GM18909 (cell line): Measurements from ENCODE around the gene ARHGAP24.

Experiments used
- ATAC-seq: cut with Tn5 transposase; IDR thresholded peaks from one replicate; pipeline ENCODE4 v1.9.1; 2021; ENCODE audit warnings: mild to moderate bottlenecking; ENCODE audit not compliant: unreplicated experiment, poor library complexity

The ARHGAP24 gene

DNA sequence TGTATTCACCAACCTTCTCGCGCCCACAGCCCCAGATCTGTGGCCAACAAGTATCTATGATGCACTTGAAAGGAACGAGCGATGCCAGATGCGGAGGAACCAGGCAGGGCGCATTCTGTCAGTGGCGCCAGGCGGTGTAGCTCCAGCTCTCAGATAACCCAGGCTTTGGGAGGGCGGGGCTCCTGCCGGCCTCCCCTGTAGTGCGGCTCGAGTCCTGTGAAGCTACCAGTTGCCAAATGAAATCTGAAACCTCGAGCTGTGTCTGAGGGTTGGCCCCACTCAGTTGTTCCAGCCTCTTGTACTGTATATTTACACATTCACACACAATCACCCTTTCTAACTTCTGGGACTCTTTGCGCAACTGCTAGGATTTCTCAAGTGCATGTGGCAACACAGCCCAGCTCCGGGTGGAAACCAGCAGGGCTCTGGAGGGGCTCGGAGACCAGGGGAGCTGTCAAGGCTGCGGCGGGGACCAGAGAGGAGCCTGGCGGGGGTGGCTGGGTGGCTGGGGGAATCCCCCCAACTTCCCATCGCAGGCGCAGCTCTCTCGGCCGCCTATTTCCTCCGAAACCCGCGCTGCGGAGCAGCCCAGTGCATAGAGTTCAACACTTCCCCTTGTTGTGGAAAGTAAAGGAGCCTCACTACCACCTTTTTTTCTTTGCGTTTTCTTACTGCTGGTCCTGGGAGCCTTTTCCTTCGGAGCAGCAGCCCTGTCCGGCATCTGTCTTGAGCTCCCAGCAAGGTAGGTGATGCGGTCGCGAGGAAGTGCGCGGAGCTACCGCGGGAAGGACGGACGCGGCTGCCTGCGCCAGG lies at the start of gene ARHGAP24:
Gene ARHGAP24, plus strand, starts transcription at position 333 of the 813 bp plus-strand sequence.
- peak; percentile 94 for ATAC-seq

DNA sequence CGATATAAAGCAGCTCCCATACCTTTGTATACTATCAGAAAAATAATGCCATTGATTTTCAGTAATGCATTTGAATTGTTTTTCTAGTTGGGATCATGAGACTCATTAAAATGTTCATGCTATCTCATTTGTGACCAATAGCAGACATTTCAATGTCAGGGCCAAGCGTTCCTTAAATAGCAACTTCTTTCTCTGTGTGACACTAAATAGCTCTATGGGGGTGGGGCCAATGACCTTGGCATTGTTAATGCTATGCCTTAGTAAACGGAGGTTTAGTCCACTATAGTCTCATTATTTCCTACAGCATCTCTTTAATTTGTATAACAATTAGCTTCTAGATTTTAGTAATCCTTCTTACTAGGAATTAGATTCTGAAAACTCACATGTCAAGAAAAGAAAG lies 48.6 kb upstream of the ARHGAP24 start:
- ATAC-seq: no peak

DNA sequence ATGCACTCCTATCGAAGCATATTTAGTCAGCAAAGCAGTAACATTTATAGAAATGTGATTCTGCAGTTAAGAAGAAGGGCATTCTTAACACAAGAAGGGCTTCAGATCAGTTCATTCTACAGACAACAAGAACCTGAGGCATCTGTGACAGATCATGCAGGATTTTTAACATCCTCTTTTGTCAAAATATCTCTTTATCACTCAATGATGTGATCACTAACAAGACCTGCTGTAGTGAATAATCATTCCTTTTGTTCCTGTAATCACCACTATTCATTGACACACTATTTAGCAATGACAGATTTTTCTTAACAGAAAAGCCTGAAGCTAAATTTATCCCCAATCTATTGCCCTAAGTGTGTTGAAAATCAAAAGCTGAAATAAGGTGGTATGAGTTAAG lies 47.8 kb upstream of the ARHGAP24 start:
- no peak for ATAC-seq

GRCh38 chr4:85430226-85430625 lies 44.7 kb upstream of the ARHGAP24 start:
- no peak for ATAC-seq

DNA sequence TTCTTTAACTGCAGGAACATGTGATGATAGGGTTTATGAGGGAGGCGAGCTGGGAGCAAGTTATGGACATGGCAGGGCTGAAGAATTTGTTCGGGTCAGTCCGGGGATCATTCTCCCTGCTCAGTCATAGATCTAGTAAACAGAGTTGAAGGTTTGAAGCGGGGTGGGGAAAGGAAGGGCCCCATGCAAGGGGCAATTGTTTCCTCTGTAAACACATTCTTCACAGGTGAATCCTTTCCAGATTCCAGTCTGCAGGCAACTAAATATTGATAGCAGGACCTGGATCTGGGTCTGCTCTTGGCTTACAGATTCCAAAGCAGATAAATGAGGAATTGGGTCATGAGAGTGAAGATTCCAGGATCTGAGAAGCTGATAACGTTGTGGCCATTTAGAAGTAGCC lies 44.3 kb upstream of the ARHGAP24 start:
- no peak for ATAC-seq

DNA sequence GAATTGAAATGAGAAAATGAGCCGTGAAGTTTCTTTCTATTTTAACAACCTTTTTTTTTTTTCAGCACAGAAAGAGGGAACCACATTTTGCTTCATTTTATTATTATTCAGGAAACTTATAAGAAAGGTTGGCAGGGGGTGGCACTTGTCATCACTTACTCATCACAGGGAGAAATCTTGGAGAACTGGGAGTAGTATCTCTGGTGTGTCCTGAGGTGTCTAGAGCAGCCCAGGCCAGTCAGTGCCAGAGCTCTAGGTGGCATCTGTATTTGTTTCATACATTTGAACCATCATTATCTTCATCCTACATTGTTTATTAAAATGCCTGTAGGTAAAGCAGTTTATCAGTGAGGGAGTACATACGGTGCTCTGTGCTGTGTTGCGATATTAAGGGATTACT lies 43.8 kb upstream of the ARHGAP24 start:
- ATAC-seq: no peak

- no peak for ATAC-seq
Observed at GRCh38 chr4:85431881-85432485, 43.0 kb upstream of the ARHGAP24 start.

DNA sequence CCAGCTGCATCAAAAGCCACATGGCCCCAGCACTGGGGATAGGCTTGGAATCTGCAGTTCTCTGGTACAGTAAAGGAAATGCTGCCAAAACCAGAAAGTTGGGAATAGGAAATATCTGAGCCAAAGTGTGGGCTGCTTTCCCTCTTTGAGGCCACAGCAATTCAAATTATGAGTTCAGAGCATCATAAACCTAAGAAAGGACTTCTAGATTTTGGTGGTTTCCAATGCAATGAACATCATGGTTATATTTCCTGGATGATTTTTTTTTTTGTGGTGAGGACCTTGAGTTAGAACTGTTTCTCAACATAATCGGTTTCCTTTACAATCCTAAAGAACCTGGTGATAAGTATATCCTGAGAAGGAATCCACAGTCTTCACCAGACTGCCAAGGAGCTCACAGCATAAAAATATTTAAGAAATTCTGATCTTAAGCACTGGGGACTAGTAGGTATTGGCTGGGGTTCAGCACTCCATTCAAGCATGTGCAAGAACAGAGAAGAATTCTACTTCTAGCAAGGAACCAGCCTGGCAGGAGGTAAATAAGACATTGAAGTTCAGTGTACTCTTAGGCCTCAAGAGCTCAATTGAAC lies 29.8 kb upstream of the ARHGAP24 start:
- no peak for ATAC-seq

- no peak for ATAC-seq
Observed at GRCh38 chr4:85446141-85446861, 28.6 kb upstream of the ARHGAP24 start.

GRCh38 chr4:85448906-85449890 lies 25.8 kb upstream of the ARHGAP24 start:
- ATAC-seq: peak; percentile 58

- no peak for ATAC-seq
Observed at GRCh38 chr4:85452058-85452731, 22.8 kb upstream of the ARHGAP24 start.

DNA sequence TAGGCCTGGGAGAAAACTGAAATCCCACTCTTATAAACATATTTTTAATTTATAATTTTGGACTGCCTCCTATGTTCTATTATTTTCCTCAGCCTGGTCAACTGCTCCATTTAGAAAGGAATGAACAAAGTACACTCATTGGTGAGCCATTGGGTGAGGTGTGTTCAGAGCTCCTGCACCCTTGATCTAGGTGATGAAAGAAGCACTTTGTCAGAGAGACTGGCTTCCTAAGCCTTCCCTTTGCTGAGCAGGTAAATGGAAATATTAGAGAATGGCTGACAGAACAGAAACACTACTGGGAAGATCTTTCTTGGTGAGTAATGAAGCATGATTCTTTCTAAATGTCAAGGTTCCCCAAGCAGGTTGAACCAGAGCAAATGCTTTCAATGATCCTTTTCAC lies 19.0 kb upstream of the ARHGAP24 start:
- ATAC-seq: no peak

- ATAC-seq: no peak
Observed at GRCh38 chr4:85457752-85458467, 17.0 kb upstream of the ARHGAP24 start.

DNA sequence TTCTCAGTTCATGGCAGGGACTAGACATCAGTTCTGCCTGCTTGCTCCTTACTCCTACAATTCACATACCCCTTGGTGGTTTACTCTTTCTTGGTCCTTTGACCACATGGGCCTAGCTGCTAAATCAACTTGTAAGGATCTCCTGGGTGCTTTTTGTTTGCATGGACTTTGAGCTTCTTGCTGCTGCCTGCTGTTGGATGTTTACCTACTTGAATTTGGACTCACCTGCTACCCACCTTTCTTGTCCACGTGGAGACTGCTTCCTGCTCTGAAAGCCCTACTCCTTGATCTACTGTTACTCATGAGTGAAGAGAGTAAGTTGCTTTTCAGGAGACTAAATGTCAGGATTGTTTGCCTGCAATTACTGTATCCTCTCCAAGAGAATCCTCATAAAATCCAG lies 15.2 kb upstream of the ARHGAP24 start:
- ATAC-seq: no peak

- no peak for ATAC-seq
Observed at GRCh38 chr4:85474356-85474755, 594 bp upstream of the ARHGAP24 start.

GRCh38 chr4:85475631-85476233 lies 782 bp downstream of the ARHGAP24 start:
- no peak for ATAC-seq

DNA sequence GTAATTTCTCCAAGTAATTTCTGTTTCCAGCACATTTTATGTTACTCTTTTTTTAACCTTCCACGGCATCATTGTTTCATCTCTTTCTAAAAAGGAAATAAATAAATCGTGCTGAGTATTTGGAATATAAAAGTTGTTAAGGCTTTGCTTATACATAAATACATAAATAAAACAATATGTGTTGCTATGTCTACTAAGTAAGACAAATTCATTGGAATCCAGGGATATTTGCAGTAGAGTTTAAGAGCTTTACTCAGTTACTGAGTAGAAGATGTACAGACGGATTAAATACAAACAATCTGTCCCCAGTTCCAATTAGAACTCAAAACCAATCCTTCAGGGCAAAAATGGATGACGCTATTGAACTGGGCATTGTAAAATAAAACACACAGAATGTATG lies 1.4 kb downstream of the ARHGAP24 start:
- ATAC-seq: no peak

GRCh38 chr4:85477534-85477933 lies 2.6 kb downstream of the ARHGAP24 start:
- no peak for ATAC-seq
